GM21447 (cell line): ENCODE results near the gene SMIM32.

Source experiments
- ATAC-seq: cut with Tn5 transposase; IDR thresholded peaks from one replicate; pipeline ENCODE4 v1.9.1; 2021; ENCODE audit not compliant: unreplicated experiment

The SMIM32 gene

GRCh38 chr5:136208916-136209315 lies 16.0 kb upstream of the SMIM32 start:
- no peak for ATAC-seq

GRCh38 chr5:136207631-136208030 lies 14.7 kb upstream of the SMIM32 start:
- ATAC-seq: no peak

GRCh38 chr5:136206361-136206760 lies 13.4 kb upstream of the SMIM32 start:
- ATAC-seq: no peak

GRCh38 chr5:136205941-136206340 lies 13.0 kb upstream of the SMIM32 start:
- no peak for ATAC-seq

- no peak for ATAC-seq
Observed at GRCh38 chr5:136205061-136205702, 12.2 kb upstream of the SMIM32 start.

- no peak for ATAC-seq
Observed at GRCh38 chr5:136203303-136203922, 10.5 kb upstream of the SMIM32 start.

GRCh38 chr5:136202469-136203205 lies 9.7 kb upstream of the SMIM32 start:
- ATAC-seq: no peak

GRCh38 chr5:136201870-136202269 lies 8.9 kb upstream of the SMIM32 start:
- ATAC-seq: no peak

GRCh38 chr5:136200761-136201160 lies 7.8 kb upstream of the SMIM32 start:
- ATAC-seq: no peak

GRCh38 chr5:136200130-136200529 lies 7.2 kb upstream of the SMIM32 start:
- no peak for ATAC-seq

- no peak for ATAC-seq
Observed at GRCh38 chr5:136199408-136199807, 6.4 kb upstream of the SMIM32 start.

GRCh38 chr5:136198453-136198852 lies 5.5 kb upstream of the SMIM32 start:
- ATAC-seq: no peak

- no peak for ATAC-seq
Observed at GRCh38 chr5:136197462-136198142, 4.6 kb upstream of the SMIM32 start.

GRCh38 chr5:136195971-136196820 lies 3.2 kb upstream of the SMIM32 start:
- no peak for ATAC-seq

- ATAC-seq: no peak
Observed at GRCh38 chr5:136194576-136194975, 1.6 kb upstream of the SMIM32 start.

GRCh38 chr5:136193322-136193935 lies 467 bp upstream of the SMIM32 start:
- ATAC-seq: no peak

- no peak for ATAC-seq
Observed at GRCh38 chr5:136192015-136192525, 892 bp downstream of the SMIM32 start.

- ATAC-seq: no peak
Observed at GRCh38 chr5:136191304-136192014, 1.5 kb downstream of the SMIM32 start.

- ATAC-seq: no peak
Observed at GRCh38 chr5:136190904-136191303, 2.1 kb downstream of the SMIM32 start.
